ENCODE data around the gene CENPX.
"Not testable (repeated sequence)": the region's sequence is repeated elsewhere in the genome, so short reads cannot be mapped to it uniquely, and the experiment has no call there.

CENPX gene

GRCh38 chr17:82038796-82039409 lies 16.2 kb upstream of the CENPX start:
- not testable (repeated sequence) for H3K36me3 Mint-ChIP-seq; H3K27ac Mint-ChIP-seq; H3K4me1 Mint-ChIP-seq; ATAC-seq (ENCODE audit: low read depth); H3K27me3 Mint-ChIP-seq; H3K9me3 Mint-ChIP-seq; DNase-seq (ENCODE audit: low spot score in 2 of 2)
- peak overlapping the region; percentile 5 for H3K4me3 Mint-ChIP-seq

DNA sequence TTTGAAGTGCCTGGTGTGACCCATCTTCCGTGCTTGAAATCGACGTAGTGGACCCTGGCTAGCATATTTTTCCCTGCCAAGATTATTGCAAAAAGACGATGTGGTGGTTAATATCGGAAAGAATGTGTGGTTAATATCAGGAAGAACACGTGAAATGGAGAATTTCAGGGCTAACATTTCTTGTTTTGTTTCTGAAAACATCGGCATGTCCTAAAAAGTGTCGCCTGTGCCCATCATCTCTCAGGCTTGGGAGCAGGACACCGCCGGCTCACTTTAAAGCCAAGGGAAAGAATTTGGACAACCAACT lies 15.2 kb upstream of the CENPX start:
- DNase-seq (ENCODE audit: low spot score in 2 of 2) = no peak
- no peaks in the 10 kb centered on the region for H3K9me3 Mint-ChIP-seq
- ATAC-seq (ENCODE audit: low read depth) = no peak
- peak overlapping the region; percentile 80 for H3K27ac Mint-ChIP-seq
- peaks cover 5% of the 10 kb centered on the region for H3K4me1 Mint-ChIP-seq
- no peaks in the 10 kb centered on the region for H3K27me3 Mint-ChIP-seq
- peak overlapping the region; percentile 90 for H3K4me3 Mint-ChIP-seq
- H3K36me3 Mint-ChIP-seq = peaks cover 4% of the 10 kb centered on the region

GRCh38 chr17:82037092-82037888 lies 14.6 kb upstream of the CENPX start, which contains the start of gene DCXR:
Gene DCXR (minus strand): TSS chr17:82037697. CDS start chr17:82037682, 15 bp downstream.
- Mint-ChIP-seq H3K27me3 (no peaks in the 10 kb centered on the region), H3K9me3 (no peaks in the 10 kb centered on the region), H3K4me1 (peaks cover 5% of the 10 kb centered on the region), H3K27ac (peak within 1 kb of the TSS; percentile 80), H3K4me3 (peak within 1 kb of the TSS; percentile 90), H3K36me3 (peaks cover 4% of the 10 kb centered on the region)
- DNase-seq (ENCODE audit: low spot score in 2 of 2) (peak; percentile 94 to 98), ATAC-seq (ENCODE audit: low read depth) (peak; percentile 90)

- no peak for DNase-seq (ENCODE audit: low spot score in 2 of 2)
- H3K27me3 Mint-ChIP-seq = no peaks in the 10 kb centered on the region
- H3K36me3 Mint-ChIP-seq = peaks cover 4% of the 10 kb centered on the region
- no peaks in the 10 kb centered on the region for H3K9me3 Mint-ChIP-seq
- H3K4me1 Mint-ChIP-seq = peaks cover 5% of the 10 kb centered on the region
- no peak overlapping the region for H3K27ac Mint-ChIP-seq
- H3K4me3 Mint-ChIP-seq = peak overlapping the region; percentile 90
- no peak for ATAC-seq (ENCODE audit: low read depth)
Measured at GRCh38 chr17:82036634-82037091, 14.0 kb upstream of the CENPX start.

GRCh38 chr17:82035956-82036633 lies 13.4 kb upstream of the CENPX start:
- Mint-ChIP-seq H3K27ac (no peak overlapping the region), H3K4me1 (peaks cover 5% of the 10 kb centered on the region), H3K9me3 (no peaks in the 10 kb centered on the region), H3K36me3 (peaks cover 4% of the 10 kb centered on the region), H3K27me3 (no peaks in the 10 kb centered on the region), H3K4me3 (peak overlapping the region; percentile 90)
- no peak for DNase-seq (ENCODE audit: low spot score in 2 of 2)
- ATAC-seq (ENCODE audit: low read depth) = no peak

DNA sequence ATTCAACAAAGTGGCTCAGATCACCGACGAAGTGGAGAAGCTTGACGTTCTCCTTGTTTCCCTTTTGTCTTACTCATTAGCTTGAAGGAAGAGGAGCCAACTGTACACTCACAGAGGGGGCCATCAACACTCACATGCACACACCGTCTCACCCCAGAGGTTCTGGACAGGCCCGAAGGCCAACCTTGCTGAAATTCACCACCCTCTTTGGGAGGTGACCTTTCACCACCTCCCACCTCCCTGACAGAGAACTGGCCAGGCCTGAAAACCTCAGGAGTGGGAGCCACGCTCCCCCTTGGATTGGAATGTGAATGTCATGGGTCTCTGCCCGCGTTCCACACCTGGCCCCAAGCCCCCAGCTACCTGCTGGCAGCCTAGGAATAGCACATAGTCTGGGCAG lies 12.8 kb upstream of the CENPX start:
- no peak overlapping the region for H3K27ac Mint-ChIP-seq
- DNase-seq (ENCODE audit: low spot score in 2 of 2) (no peak), ATAC-seq (ENCODE audit: low read depth) (no peak)
- H3K36me3 Mint-ChIP-seq = peaks cover 4% of the 10 kb centered on the region
- peak overlapping the region; percentile 21 for H3K4me3 Mint-ChIP-seq
- no peaks in the 10 kb centered on the region for H3K9me3 Mint-ChIP-seq
- peaks cover 6% of the 10 kb centered on the region for H3K4me1 Mint-ChIP-seq
- H3K27me3 Mint-ChIP-seq = no peaks in the 10 kb centered on the region

GRCh38 chr17:82034371-82035011 lies 11.8 kb upstream of the CENPX start:
- peaks cover 2% of the 10 kb centered on the region for H3K27me3 Mint-ChIP-seq

DNA sequence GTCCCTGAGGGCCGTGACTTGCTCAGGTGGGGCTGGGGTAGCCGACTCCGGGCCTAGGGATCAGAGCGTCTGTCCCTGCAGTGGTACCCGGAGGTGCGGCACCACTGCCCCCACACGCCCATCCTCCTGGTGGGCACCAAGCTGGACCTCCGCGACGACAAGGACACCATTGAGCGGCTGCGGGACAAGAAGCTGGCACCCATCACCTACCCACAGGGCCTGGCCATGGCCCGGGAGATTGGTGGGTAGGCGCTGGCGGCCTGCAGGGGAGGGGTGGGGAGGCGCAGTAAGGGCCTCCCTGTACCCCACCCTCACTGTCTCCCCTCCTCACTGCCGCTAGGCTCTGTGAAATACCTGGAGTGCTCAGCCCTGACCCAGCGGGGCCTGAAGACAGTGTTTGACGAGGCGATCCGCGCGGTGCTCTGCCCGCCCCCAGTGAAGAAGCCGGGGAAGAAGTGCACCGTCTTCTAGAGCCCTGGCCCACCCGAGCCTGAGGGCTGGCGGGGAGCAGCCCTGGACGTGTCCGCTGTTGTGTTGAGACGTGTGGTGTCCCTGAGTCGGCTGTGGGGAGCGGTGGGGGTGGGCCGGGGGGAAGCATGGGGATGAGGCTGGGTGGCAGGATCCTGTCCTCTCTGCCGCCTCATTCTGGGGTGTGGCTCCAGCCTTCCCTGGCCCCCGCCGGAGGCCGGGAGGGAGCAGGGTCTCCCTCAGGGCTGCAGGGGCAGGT lies 10.8 kb upstream of the CENPX start:
- Mint-ChIP-seq H3K27me3 (peaks cover 2% of the 10 kb centered on the region), H3K27ac (no peak overlapping the region), H3K9me3 (no peaks in the 10 kb centered on the region), H3K4me1 (peaks cover 14% of the 10 kb centered on the region), H3K4me3 (no peak overlapping the region), H3K36me3 (peaks cover 4% of the 10 kb centered on the region)
- ATAC-seq (ENCODE audit: low read depth) (no peak), DNase-seq (ENCODE audit: low spot score in 2 of 2) (no peak)

More at GRCh38 chr17:82034371-82035011, 11.8 kb upstream of the CENPX start:
- no peak for DNase-seq (ENCODE audit: low spot score in 2 of 2)
- Mint-ChIP-seq H3K36me3 (peaks cover 4% of the 10 kb centered on the region), H3K9me3 (no peaks in the 10 kb centered on the region), H3K4me3 (no peak overlapping the region), H3K4me1 (peaks cover 11% of the 10 kb centered on the region), H3K27ac (no peak overlapping the region)
- ATAC-seq (ENCODE audit: low read depth) = no peak

- H3K36me3 Mint-ChIP-seq = peaks cover 4% of the 10 kb centered on the region
- DNase-seq (ENCODE audit: low spot score in 2 of 2) (no peak), ATAC-seq (ENCODE audit: low read depth) (peak; percentile 23)
- peak overlapping the region; percentile 55 for H3K4me3 Mint-ChIP-seq
- H3K27me3 Mint-ChIP-seq = peaks cover 2% of the 10 kb centered on the region
- peaks cover 9% of the 10 kb centered on the region for H3K4me1 Mint-ChIP-seq
- H3K9me3 Mint-ChIP-seq = no peaks in the 10 kb centered on the region
- H3K27ac Mint-ChIP-seq = no peak overlapping the region
Measured at GRCh38 chr17:82031885-82032627, 9.4 kb upstream of the CENPX start.

GRCh38 chr17:82031303-82031884 lies 8.7 kb upstream of the CENPX start, which contains the start of gene RAC3:
Gene RAC3 (plus strand): TSS chr17:82031678. CDS start chr17:82031762, 84 bp downstream.
- Mint-ChIP-seq H3K4me1 (peaks cover 9% of the 10 kb centered on the region), H3K4me3 (peak within 1 kb of the TSS; percentile 88), H3K36me3 (peaks cover 4% of the 10 kb centered on the region), H3K27ac (no peak within 1 kb of the TSS), H3K27me3 (peaks cover 2% of the 10 kb centered on the region), H3K9me3 (no peaks in the 10 kb centered on the region)
- no peak for DNase-seq (ENCODE audit: low spot score in 2 of 2)
- ATAC-seq (ENCODE audit: low read depth) = peak; percentile 13

- ATAC-seq (ENCODE audit: low read depth) = peak; percentile 78
- DNase-seq (ENCODE audit: low spot score in 2 of 2) = peak; percentile 75 to 89
- peaks cover 2% of the 10 kb centered on the region for H3K27me3 Mint-ChIP-seq
- H3K27ac Mint-ChIP-seq = no peak overlapping the region
- no peaks in the 10 kb centered on the region for H3K9me3 Mint-ChIP-seq
- peak overlapping the region; percentile 88 for H3K4me3 Mint-ChIP-seq
- H3K36me3 Mint-ChIP-seq = peaks cover 4% of the 10 kb centered on the region
- peaks cover 9% of the 10 kb centered on the region for H3K4me1 Mint-ChIP-seq
Measured at GRCh38 chr17:82030470-82031302, 8.0 kb upstream of the CENPX start.

GRCh38 chr17:82029990-82030469 lies 7.4 kb upstream of the CENPX start:
- H3K4me3 Mint-ChIP-seq = peak overlapping the region; percentile 88
- DNase-seq (ENCODE audit: low spot score in 2 of 2) (no peak), ATAC-seq (ENCODE audit: low read depth) (no peak)
- no peaks in the 10 kb centered on the region for H3K9me3 Mint-ChIP-seq
- H3K27ac Mint-ChIP-seq = no peak overlapping the region
- peaks cover 4% of the 10 kb centered on the region for H3K27me3 Mint-ChIP-seq
- peaks cover 9% of the 10 kb centered on the region for H3K4me1 Mint-ChIP-seq
- peaks cover 2% of the 10 kb centered on the region for H3K36me3 Mint-ChIP-seq
